Measurements from ENCODE around the gene ANGEL2. TPM values are rescaled to one million over a fixed set of nuclear protein-coding genes. Genes with fewer than 3 reads are reported as not detected.
"Not testable (repeated sequence)": the region's sequence is repeated elsewhere in the genome, so short reads cannot be mapped to it uniquely, and the experiment has no call there.

Gene ANGEL2
- polyA plus RNA-seq, 1 donor: 57.5 TPM

DNA sequence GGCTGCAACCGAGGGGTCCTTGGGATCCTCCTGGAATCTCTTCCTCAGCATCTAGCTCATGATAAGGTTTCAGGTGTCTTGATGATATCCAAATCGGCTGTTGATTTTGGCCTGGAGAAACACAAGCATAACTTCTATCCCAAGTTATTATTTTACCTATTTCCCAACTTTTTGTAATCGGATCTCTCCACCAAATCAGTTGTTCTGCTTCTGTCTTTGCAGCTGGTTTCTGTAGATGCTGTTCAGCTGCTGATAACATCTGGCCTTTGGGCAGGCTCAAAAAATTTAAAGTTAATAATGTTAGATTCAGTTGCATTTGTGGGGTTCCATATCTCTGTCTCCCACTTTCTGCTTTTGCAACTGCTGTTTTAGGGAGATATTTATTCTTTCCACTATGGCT lies 11.4 kb upstream of the ANGEL2 start:
- DNase-seq: not testable (repeated sequence)

DNA sequence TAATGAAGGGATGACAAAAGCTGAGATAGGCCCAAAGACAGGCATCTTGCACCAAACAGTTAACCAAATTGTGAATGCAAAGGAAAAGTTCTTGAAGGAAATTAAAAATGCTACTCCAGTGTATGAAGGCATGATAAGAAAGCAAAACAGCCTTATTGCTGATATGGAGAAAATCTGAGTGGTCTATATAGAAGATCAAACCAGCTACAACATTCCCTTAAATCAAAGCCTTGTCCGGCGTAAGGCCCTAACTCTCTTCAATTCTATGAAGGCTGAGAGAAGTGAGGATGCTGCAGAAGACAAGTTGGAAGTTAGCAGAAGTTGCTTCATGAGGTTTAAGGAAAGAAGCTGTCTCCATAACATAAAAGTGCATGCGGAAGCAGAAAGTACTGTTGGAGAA lies 4.3 kb upstream of the ANGEL2 start:
- DNase-seq: no peak

DNA sequence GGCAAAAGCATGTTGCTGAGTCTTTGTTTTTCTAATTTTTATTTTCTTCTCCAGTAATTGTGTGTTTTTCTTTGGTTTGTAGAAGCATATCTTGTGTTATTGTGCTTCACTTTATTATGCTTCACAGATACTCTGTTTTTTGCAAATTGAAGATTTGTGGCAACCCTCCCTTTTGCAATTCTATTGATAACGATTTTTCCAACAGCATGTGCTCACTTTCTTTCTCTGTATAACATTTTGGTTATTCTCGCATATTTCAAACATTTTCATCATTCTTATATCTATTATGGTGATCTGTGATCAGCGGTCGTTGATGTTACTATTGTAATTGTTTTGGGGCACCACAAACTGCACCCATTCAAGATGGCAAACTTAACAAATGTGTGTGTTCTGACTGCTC lies 3.8 kb upstream of the ANGEL2 start:
- no peak for DNase-seq

DNA sequence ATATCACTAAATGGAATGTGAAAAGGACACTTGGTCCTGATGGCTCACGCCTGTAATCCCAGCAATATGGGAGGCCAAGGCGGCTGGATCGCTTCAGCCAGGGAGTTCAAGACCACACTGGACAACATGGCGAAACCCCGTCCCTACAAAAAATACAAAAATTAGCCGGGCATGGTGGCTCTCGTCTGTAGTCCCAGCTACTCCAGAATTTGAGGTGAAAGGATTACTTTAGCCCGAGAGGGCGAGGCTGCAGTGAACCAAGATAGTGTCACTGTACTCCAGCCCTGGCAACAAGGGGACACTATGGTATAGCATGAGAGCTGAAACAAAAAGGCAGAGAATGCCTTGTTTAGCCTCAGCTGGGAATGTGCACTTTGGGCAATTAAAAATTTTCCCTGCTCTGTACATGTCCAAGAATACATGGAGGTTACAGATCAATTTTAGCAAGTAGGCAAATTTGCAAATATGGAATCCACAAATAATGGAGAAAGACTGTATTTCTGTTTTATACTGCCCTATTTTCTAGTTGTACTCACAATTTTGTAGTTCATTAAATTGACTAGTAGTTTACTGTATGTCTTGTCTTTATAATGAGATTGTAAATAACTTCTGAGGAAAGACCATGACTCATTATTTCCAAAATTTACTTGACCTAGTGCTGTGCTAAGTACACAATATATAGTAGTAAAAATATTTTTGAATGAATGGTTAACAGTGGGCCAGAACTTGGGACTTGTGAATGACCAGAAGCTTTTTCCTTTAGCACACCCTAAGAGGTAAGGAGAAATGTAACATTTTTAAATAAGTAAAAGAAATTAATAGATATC lies 2.0 kb upstream of the ANGEL2 start:
- DNase-seq: no peak

DNA sequence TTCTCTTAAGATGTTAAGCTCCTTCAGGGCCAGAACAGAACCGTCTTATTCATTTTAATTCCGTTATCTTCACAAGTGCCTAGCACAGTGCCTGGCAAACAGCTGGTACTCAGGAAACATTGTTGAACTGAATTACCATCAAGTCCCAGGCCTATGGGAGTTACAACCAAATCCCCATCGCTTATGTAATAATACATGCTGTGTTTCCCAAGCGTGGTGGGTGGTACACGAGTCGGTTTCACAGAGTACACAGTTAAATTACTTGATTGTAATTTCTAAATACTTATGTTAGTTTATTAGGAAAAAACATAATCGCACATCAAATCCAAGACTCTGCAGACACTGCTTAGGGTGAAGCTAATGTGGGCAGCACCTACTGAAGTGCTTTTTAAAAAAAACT lies 1.0 kb downstream of the ANGEL2 start:
- peak; percentile 11 for DNase-seq

DNA sequence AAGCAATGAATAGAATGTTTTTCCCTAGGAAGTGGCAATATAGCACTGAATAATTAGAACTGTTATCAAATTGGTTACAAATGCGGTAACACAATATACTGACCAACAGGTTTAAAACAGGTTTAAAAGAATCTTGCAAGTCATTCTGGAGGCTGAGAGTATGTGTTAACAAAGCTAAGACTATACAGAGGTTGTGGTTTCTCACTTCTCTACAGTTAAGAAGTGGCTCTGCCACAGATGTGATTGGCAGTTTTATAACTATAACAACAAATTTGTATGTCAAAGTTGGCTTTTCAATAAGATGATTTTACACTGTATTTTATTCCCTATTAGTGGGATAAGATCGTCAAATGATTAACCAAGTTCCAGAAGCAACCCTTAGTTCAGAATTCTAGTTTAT lies 7.1 kb downstream of the ANGEL2 start:
- DNase-seq: no peak

DNA sequence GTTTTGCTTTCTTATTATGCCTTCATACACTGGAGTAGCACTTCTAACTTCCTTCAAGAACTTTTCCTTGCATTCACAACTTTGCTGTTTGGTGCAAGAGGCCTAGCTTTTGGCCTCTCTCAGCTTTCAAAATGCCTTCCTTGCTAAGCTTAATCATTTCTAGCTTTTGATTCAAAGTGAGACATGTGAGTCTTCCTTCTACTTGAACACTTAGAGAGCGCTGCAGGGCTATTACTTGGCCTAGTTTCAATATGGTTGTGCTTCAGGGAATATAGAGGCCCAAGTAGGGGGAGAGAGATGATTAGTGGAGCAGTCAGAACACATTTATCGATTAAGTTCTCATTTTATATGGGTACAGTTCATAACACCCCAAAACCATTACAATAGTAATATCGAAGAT lies 12.4 kb downstream of the ANGEL2 start:
- DNase-seq: no peak

DNA sequence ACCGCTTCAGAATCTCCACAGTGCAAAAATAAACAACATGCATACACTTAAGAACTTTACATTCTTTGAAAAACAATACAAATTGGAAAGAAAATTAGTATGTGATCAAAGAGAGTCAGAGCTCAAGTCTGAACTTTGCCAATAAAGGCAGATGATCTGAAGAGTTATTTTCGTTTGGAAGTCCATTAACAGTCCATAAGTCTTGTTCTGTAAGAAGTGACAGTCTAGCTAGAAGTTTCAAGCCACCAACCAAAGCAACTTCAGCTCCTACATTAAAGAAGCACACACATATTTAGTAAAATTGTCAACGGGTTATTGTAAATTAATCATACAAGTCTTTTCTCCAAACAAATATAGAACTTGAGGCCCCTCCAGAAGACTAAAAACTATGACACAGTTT lies 20.7 kb downstream of the ANGEL2 start:
- no peak for DNase-seq

DNA sequence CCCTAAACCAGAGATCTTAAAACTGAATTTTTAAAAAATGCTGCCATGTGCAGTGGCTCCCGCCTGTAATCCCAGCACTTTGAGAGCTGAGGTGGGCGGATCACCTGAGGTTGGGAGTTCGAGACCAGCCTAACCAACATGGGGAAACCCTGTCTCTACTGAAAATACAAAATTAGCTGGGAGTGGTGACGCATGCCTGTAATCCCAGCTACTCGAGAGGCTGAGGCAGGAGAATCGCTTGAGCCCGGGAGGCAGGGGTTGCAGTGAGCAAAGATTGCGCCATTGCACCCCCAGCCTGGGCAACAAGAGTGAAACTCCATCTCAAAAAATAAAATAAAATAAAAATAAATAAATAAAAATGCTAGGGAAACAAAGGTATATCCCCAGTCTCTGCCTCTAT lies 21.7 kb downstream of the ANGEL2 start:
- DNase-seq: not testable (repeated sequence)

DNA sequence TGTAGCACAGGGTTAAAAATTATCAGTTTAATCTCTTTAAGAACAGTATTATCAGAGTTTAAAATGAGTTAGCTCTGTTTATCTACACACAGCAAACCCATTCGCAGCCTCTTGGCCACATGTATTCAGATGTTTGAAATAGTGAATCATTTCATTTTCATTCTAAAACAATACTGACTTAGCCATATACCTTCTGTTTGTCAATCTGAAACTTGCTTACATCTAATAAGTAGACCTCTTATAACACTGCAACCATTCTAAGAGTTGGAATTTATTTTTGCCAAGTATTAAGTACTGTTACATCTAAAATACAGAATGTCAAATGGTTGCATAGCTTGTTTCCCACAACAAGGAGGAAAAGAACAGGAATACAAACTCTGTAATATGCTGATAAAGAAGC lies 25.4 kb downstream of the ANGEL2 start:
- no peak for DNase-seq

DNA sequence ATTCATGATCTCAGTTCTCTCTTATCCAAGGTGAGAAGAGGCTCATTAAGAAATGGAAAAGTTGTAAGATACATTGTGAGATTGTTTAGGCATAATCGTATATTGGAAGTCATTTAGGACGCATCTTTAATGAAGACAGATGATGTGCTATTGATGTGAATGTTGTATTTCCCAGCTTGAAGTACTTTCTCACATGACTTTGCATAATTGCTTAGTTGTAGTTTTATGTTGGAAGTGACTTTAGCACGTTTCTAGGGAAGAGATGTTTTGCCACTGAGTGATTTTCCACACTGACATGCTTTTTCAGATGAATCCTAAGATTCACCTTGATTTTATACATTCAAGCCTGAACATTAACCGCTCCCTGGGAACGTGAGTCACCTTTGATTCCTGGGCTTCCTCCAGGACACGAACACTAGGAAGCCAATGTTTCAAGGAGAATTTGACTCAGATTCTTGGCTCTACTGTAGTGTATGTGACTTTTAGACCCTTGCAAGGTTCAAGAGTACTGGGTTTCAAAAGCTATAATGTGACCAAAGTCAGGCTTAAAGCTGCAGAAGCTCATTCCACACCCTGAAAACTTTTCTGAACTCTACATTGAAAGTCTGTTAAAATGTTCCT lies 27.9 kb downstream of the ANGEL2 start:
- no peak for DNase-seq

DNA sequence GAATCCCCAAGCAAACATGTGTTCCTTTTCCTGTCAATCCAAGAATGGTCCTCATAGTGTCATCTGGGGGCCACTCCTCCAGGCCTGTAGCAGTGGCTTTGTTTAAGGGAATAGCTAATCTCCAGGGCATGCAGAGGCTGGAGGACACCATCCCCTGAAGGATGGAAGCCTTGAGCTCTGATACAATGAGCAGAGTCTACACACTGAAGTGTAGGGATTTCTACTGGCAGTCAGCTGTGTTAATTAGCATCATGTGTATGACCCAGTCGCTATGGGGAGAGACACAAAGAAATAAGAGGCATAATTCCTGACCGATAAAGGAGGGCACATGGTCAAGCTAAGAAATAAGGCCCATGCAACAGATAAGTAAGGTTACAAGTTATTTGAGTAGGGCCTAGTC lies 29.1 kb downstream of the ANGEL2 start:
- no peak for DNase-seq

DNA sequence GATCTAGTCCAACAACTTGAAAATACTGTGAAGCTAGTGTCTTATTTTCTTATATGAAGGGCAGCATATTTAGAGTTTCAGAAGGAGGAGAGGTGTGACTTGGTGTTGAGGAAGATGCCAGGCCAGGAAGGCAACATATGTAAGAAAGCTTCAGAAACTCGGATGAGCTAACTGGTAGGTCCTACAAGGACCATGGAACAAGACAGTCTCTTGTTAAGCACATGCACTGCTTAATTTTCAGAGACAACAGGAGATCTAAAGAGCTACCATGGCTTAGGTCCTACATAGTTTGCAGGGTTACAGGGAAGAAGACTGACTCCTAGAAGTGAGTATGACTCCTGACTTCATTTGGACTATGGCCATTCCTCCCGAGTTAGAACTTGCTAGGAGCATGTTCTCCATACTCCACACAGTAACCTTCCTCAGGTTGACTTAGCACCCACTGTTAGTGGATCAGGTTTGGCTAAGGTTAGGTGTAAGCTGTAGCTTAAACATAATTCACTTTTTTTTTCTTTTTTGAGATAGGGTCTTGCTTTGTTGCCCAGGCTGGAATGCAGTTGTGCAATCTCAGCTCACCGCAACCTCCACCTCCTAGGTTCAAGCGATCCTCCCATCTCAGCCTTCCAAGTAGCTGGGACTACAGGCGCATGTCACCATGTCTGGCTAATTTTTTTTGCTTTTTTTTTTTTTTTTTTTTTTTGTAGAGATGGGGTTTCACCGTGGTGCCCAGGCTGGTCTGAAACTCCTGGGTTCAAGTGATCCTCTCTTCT lies 31.0 kb downstream of the ANGEL2 start:
- no peak for DNase-seq

DNA sequence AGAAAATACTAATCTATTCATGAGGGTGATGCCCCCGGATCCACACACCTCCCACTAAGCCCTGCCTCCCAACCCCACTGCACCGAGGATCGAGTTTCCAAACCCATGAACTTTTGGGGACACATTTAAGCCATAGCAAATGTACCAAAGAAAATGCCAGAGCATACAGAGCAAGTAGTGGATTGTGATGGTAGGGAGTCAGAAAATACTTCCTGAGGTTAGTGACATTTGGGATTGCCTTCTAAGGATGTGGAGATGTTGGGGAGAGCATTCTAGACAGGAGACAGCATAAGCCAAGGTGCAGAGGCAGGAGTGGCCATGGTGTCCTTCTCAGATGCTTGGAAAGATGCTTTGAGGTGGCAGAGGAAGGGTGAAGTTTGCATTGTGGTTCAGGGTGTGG lies 32.2 kb downstream of the ANGEL2 start:
- DNase-seq: no peak

DNA sequence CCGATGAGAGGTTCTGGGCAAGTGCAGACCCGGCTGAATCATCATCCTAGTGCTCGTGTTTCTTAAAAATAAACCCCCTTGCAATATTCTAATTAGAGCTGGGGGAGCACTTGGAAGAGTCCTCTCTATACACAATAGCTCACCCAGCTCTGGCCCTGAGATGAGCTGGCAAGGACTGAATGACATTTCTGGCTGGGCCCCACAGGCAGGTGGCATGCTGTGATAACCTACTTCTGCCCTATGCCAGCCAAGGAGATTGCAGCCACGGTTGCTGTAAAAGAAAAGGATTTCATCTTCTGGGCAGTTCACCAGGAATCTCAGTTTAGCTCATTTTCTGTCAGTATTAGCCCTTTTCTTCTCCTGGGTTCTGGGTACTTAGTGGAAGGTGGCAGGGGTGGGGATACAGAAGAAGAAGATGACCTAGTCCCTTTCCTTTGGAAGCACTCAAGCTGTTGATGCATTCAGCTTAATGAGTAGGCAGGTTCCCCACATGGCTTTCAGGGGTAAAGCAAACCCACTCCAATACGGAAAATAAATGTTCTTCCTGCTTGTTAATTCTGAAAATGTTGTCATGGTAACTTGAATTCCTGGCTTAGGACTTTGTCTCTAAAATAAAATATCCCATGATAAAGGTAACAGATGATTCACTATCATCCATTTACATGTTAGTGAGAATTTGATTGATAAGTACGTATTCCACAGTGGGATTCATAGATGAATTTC lies 33.1 kb downstream of the ANGEL2 start:
- no peak for DNase-seq

DNA sequence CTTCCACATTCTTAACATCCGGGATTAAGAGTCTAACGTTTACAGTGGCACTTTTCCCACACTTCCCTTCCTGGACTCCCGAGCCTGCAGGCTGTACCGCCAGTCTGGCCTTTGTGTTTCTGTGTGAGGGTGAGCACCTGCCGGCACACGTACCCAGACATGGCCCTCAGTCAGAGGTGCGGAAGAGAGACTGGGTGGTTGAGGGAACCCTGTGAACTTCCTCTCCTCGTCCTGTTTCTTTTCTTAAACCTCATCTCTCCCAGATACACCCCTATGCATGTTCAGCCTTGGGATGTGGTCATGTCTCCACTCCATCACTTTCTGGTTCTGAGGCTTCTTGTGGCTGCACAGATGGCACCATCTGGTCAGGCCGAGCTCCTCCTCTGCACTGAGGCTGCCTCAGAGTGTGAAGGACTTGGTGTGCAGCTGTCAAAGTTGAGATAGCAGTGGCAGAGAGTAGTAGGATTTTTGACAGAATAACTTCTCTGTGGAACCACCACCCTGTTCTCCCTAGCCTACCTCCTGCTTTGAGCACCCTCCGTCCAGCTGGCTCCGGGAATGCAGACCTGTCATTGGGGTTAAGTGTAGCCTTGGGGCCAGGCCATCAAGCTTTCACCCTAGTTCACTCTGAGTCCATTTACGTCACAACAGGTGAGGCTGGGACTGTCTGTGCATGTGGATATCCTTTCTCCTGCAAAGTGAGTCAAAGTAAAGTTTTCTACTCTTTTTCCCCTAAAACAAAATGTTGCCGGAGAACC lies 33.9 kb downstream of the ANGEL2 start:
- no peak for DNase-seq

DNA sequence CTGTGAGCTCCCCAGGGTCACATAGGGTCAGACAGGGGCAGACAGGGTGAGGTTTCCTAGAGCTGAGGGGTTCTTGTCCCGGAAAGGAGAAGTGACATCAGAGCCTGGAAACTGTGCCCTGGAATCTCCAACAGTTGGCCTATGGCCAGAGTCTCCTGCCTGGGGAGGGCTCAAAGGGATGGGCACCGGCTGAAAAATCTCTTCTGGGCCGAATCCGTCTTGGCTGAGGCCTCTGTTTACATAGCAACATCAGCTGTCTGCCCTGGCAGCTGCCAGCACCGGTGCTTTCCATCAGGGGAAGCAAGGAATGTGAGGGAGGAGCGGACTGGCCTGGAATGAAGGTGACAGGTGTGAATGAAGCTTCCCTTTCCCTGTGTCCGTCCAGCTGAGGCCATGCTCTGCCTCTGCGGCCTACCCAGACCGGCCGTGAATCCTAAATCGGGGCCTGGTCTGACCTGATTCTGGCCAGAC lies 34.6 kb downstream of the ANGEL2 start:
- no peak for DNase-seq

DNA sequence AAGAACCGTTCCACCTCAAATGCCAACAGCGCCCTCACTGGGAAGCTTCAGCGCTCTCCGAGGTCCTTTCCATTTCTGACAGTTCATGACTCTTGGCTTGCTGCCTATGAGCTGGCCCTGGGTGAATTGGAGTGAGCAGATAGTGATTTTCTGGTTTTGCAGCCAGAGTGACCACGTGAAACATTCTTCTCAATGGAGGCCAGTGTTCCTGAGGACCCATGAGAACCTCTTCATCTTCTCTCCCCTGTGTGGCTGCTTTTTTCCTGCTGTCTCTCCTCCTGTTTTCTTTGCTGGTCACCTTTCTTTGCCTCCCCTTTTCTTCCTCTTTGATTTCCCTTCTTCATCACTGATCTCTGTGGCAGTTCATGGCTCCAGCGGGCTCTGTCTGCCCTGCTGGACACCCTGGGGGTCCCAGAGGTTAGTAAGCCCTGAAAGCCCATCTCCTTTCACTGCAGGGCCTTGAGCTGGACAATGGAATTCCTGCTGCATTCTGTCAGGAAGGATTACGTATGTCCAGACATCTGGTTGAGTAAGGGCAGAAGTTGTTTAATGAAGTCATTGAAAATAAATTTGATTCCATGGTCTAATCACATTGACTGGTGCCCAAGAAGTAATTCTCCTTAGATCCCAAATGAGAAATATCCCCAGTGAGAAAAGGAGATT lies 35.4 kb downstream of the ANGEL2 start:
- DNase-seq: no peak

DNA sequence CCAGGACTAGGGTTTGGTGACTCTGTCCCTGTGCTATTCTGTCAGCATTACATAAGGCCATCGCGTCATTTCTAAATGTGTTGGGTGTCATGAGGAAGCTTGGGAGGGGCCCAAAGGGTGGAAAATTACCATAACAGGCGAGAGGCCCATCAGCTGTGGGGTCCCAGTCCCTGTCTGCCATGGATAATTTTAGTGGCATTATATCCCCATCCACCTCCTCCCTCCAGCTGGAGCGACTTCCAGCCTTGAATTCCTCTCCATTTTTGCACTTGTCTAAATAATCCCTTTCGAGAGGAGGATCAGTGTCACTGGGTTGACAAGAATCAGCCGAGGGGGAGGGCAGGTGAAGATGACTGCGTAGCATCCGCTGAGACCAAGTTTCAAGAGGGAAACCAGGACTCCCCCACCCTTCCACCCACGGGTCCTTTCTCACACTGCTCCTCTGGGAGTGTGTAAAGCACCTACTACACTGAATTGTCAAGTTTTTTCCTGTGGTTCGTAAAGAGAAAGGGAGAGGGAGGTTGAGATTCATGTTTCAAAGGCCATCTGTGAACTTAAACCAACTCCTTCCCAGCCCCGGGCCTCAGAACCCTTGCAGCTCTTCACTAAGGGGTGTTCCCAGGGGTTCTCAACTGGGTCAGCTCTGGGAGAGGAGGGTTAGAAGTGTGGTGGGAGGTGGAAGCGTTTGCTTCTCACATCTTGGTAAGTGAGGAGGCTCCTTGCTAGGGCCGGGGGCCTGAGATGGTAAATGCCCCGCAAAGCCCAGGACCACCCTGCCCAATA lies 36.1 kb downstream of the ANGEL2 start:
- no peak for DNase-seq
